Ishikawa (cell line): Measurements from ENCODE around the gene MPO.
A peak's percentile ranks its signal among the peaks of the same experiment; 100 is the strongest.

Experiments
- CEBPB ChIP-seq: IDR thresholded peaks from 2 replicates; pipeline ENCODE4 v1.6.1; 2012
- CREB1 ChIP-seq: IDR thresholded peaks from 2 replicates; pipeline ENCODE4 v1.6.1; 2012; ENCODE audit warnings: low read depth
- EGR1 ChIP-seq: IDR thresholded peaks from 2 replicates; pipeline ENCODE4 v1.6.1; 2012
- EP300 ChIP-seq: IDR thresholded peaks from 2 replicates; pipeline ENCODE4 v1.6.1; 2012; ENCODE audit warnings: borderline replicate concordance
- FOXM1 ChIP-seq: IDR thresholded peaks from 2 replicates; pipeline ENCODE4 v1.6.1; 2012; ENCODE audit warnings: low read depth, borderline replicate concordance
- NFIC ChIP-seq: IDR thresholded peaks from 2 replicates; pipeline ENCODE4 v1.6.1; 2012
- RAD21 ChIP-seq: IDR thresholded peaks from 2 replicates; pipeline ENCODE4 v1.6.1; 2012; ENCODE audit warnings: low read depth
- TAF1 ChIP-seq: IDR thresholded peaks from 2 replicates; pipeline ENCODE4 v1.6.1; 2012; ENCODE audit warnings: low read depth, mild to moderate bottlenecking
- TCF12 ChIP-seq: IDR thresholded peaks from 2 replicates; pipeline ENCODE4 v1.6.1; 2012; ENCODE audit warnings: low read depth
- TEAD4 ChIP-seq: IDR thresholded peaks from 2 replicates; pipeline ENCODE4 v1.6.1; 2012
- YY1 ChIP-seq: IDR thresholded peaks from 2 replicates; pipeline ENCODE4 v1.6.1; 2012; ENCODE audit warnings: low read depth
- ZBTB7A ChIP-seq: IDR thresholded peaks from 2 replicates; pipeline ENCODE4 v1.6.1; 2012; ENCODE audit warnings: low read depth
- TF ChIP-seq, protein P1 (sequence below): IDR thresholded peaks from 2 replicates; pipeline ENCODE4 v1.6.1; 2012
- TF ChIP-seq, protein P2 (sequence below): IDR thresholded peaks from 2 replicates; pipeline ENCODE4 v1.6.1; 2012; ENCODE audit warnings: low read depth, mild to moderate bottlenecking
- TF ChIP-seq, protein P3 (sequence below): IDR thresholded peaks from 2 replicates; pipeline ENCODE4 v1.6.1; 2012

MPO gene

DNA sequence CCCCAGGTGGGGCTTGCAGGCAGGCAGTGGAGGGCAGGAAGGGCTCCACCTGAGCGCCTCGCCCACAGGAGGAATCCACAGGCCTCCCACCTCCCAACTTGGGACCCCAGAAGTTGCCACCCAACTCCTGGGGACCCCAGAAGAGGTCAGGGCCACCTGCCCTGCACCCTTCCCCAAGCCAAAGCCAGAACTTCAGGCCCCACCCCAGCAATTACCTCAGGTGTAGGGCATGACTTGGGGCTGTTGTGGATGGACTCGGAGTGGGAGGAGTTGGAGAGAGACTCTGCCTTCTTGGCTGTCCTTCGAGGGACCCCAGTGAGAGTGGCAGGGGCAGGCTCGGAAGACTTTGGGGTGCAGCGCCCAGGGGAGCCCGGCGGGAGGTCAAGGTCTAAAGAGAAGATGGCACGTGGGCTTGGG, 37.3 kb upstream of the MPO start:
- no peak for TF ChIP-seq RAD21
- TF ChIP-seq FOXM1: no peak
- TF ChIP-seq TCF12: no peak
- TF ChIP-seq, protein P1, sequence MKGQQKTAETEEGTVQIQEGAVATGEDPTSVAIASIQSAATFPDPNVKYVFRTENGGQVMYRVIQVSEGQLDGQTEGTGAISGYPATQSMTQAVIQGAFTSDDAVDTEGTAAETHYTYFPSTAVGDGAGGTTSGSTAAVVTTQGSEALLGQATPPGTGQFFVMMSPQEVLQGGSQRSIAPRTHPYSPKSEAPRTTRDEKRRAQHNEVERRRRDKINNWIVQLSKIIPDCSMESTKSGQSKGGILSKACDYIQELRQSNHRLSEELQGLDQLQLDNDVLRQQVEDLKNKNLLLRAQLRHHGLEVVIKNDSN: no peak
- no peak for TF ChIP-seq ZBTB7A
- TF ChIP-seq, protein P2, sequence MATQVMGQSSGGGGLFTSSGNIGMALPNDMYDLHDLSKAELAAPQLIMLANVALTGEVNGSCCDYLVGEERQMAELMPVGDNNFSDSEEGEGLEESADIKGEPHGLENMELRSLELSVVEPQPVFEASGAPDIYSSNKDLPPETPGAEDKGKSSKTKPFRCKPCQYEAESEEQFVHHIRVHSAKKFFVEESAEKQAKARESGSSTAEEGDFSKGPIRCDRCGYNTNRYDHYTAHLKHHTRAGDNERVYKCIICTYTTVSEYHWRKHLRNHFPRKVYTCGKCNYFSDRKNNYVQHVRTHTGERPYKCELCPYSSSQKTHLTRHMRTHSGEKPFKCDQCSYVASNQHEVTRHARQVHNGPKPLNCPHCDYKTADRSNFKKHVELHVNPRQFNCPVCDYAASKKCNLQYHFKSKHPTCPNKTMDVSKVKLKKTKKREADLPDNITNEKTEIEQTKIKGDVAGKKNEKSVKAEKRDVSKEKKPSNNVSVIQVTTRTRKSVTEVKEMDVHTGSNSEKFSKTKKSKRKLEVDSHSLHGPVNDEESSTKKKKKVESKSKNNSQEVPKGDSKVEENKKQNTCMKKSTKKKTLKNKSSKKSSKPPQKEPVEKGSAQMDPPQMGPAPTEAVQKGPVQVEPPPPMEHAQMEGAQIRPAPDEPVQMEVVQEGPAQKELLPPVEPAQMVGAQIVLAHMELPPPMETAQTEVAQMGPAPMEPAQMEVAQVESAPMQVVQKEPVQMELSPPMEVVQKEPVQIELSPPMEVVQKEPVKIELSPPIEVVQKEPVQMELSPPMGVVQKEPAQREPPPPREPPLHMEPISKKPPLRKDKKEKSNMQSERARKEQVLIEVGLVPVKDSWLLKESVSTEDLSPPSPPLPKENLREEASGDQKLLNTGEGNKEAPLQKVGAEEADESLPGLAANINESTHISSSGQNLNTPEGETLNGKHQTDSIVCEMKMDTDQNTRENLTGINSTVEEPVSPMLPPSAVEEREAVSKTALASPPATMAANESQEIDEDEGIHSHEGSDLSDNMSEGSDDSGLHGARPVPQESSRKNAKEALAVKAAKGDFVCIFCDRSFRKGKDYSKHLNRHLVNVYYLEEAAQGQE: no peak
- TF ChIP-seq EGR1: no peak
- no peak for TF ChIP-seq CEBPB
- TF ChIP-seq, protein P3, sequence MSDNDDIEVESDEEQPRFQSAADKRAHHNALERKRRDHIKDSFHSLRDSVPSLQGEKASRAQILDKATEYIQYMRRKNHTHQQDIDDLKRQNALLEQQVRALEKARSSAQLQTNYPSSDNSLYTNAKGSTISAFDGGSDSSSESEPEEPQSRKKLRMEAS: no peak
- no peak for TF ChIP-seq NFIC
- no peak for TF ChIP-seq EP300

DNA sequence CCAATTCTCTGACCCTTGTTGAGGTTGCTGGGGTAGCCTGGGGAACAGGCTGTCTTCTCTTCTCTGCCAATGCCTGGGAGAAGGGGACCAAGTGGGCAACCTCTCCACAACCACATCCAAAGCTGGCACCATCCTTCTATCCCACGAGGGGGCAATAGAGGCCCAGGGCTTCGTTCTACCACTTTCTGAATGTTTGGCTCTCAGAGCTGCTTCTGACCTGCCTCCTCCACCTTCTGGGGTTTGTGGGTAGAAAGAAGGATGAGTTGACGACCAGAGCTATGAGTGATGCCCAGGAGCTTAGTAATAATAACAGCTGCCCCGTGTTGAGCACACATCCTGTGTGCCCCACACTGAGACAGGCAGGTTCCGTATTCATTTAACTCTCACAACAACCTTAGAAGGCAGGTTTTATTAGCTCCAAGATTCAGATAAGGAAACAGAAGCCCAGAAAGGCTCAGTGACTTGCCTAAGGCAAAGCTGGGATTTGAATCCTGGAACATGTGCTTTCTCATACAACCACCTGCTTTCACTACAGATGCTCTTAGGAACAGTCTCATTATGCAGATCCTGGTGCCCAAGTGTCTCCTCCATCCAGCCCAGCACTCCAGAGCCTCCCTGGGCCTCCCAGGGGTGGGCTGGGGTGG, 36.8 kb upstream of the MPO start:
- TF ChIP-seq TAF1: no peak
- peak; percentile 72 for TF ChIP-seq RAD21

DNA sequence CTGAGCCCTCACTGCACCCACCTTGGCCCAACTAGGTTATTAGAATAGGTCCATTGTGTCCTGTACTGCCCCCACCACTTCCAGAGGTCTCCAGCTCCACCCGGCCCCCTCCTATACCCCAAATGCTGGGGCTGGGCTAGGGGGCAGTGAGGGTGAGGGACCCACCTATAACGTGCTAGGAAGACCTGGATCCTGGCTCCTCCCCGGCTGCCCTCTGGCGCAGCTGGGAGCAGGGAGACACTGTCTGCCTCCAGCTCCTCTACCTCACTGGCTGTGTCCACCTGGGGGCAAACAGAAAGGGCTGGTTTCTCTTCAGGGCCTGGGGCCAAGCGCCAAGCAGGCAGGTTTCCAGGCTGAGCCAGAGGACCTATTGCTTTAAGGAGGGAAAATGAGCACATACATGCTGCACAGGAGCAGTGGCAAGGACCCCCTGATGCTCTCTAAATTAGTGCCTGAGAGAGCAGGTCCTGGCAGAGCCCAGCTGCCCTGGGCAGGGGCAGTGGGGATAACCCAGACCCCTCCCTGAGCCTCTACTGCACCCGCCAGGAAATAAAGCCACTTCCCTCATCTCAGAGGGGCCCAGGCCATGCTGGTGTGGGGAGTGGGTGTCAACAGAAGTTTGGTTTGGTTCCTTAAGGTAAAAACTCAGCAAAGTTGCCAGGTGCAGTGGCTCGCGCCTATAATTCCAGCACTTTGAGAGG, 35.7 kb upstream of the MPO start:
- TF ChIP-seq EP300 (no peak), TEAD4 (no peak), TAF1 (no peak), CREB1 (no peak), EGR1 (no peak), ZBTB7A (no peak), TCF12 (no peak)
- TF ChIP-seq, protein P3: no peak

DNA sequence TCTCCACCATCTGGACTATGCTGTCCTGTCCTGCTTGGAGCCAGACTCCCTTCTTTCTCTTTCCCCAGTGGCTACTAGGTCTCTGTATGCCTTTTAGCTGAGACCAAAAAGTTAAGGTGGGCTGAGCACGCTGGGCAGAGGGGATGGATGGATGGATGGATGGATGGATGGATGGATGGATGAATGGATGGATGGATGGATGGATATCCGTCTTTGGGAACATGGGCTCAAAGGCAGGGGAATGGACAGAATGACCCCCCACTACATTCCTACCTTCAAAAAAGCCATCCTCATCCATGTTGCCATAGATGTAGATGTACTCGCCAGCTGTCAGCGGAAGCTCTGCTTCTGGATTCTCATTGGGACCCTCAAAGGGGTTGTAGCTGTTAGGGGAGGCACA, 35.0 kb upstream of the MPO start:
- TF ChIP-seq, protein P2: no peak

DNA sequence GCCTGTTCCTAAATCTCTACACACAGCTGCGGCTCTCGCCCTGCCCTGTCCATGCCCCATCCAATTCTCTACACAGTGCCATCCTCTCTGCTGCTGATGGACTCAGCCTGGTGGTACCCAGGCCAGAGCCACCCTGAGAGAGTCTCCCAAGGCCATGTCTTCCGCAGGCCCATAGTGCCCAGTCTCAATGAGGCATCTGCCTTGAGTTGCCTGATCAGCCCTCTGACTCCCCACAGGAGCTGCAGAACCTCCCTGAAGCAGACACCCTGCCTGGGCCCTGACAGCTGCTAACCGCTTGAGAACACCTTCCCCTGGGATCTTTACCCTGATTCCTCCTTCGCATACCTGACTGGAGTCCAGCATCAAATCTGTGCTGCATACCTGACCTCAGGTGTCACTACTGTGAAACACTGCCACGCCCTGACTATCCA, 34.6 kb upstream of the MPO start:
- TF ChIP-seq EP300 (no peak), CEBPB (no peak), CREB1 (no peak), TAF1 (no peak), TEAD4 (no peak), TCF12 (no peak), RAD21 (no peak), NFIC (no peak), EGR1 (no peak), FOXM1 (no peak), ZBTB7A (no peak), YY1 (no peak)
- TF ChIP-seq, protein P1: no peak
- TF ChIP-seq, protein P2: no peak
- TF ChIP-seq, protein P3: no peak
